Fibroblast of lung (primary cell): ENCODE measurements around the gene CERS5.

Source experiments
- CTCF ChIP-seq, 2 donors: IDR thresholded peaks in 1 of 2; conservative IDR thresholded peaks in 1 of 2; 1 replicate in 1 of 2; 2 replicates in 1 of 2; pipeline ENCODE4 v1.5.1; 2011 to 2012; ENCODE audit warnings: low read length in 2 of 2, control low read depth in 1 of 2, inconsistent platforms in 1 of 2, low read depth in 1 of 2, mild to moderate bottlenecking in 1 of 2
- EZH2 ChIP-seq: IDR thresholded peaks from 2 replicates; pipeline ENCODE4 v1.5.1; 2012; ENCODE audit warnings: low read length, control low read depth, mild to moderate bottlenecking; ENCODE audit errors: missing control alignments

DNA sequence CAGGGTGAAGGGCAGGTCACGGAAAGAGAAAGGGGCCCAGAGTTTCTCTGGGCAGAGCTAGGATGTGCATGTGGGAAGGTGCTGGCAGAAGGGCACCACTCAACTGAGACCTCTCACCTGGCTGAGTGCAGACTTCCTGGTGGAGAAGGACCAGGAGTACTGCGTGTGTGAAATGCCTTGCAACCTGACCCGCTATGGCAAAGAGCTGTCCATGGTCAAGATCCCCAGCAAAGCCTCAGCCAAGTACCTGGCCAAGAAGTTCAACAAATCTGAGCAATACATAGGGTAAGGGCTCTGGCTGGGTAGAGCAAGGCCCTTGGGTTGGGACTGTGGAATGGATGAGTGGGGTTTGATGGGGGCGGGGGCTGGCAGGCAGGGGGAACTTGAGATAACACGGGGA lies 87.4 kb downstream of the CERS5 start:
- TF ChIP-seq CTCF (conservative IDR thresholded peaks at IDR 0.05 in 1 of 2, IDR thresholded peaks at IDR 0.05 in 1 of 2; ENCODE audit: low read depth in 1 of 2, low read length in 2 of 2) = no peak
- TF ChIP-seq EZH2 = no peak
